ENCODE results near the gene CCP110. TPM values are rescaled to one million over a fixed set of nuclear protein-coding genes. Genes with fewer than 3 reads are reported as not detected.

CCP110 gene
- total RNA-seq, 1 experiment from 2014 or later: 5.4 TPM

- H4K20me1 ChIP-seq (ENCODE audit: low read length): no peaks in the 10 kb centered on the region
- no peak for DNase-seq
- no peak overlapping the region for H3K9ac ChIP-seq (ENCODE audit: low read length)
- H3F3A ChIP-seq (ENCODE audit: low read length, unreplicated experiment): no peaks in the 10 kb centered on the region
- BruUV-seq (replicated peaks): no TSS peak
- no peak overlapping the region for H3K4me2 ChIP-seq (ENCODE audit: low read length)
- no peak overlapping the region for H3K27ac ChIP-seq (ENCODE audit: low read length)
- H3K4me3 ChIP-seq (ENCODE audit: low read length): no peak overlapping the region
- ATAC-seq: peak; percentile 51
- no peaks in the 10 kb centered on the region for H3K36me3 ChIP-seq (ENCODE audit: low read depth, low read length)
- no peaks in the 10 kb centered on the region for H3K79me2 ChIP-seq (ENCODE audit: low read length)
- intact Hi-C loops (cut with micrococcal nuclease): no loop called here
- no peak overlapping the region for H2AFZ ChIP-seq (ENCODE audit: low read length)
- H3K27me3 ChIP-seq (ENCODE audit: low read length): no peaks in the 10 kb centered on the region
- no peaks in the 10 kb centered on the region for H3K9me3 ChIP-seq (ENCODE audit: low read length)
- H3K9me2 ChIP-seq (replicated peaks; ENCODE audit: low read length): no peaks in the 10 kb centered on the region
- no peaks in the 10 kb centered on the region for H3K4me1 ChIP-seq (ENCODE audit: insufficient read depth, low read length)
- POLR2A ChIA-PET (ENCODE audit: unreplicated experiment): no interaction called here
- no peak for TF ChIP-seq CTCF (conservative IDR thresholded peaks at IDR 0.05; ENCODE audit: low read depth, low read length)
- no peak for TF ChIP-seq EZH2 (IDR thresholded peaks at IDR 0.05; ENCODE audit: low read length, unreplicated experiment)
- no peak for TF ChIP-seq EZH2phosphoT487 (IDR thresholded peaks at IDR 0.05; ENCODE audit: borderline replicate concordance, low read length)
- CTCF ChIA-PET: no interaction called here
Measured at GRCh38 chr16:19582050-19582831, 58.5 kb downstream of the CCP110 start.

- H3K79me2 ChIP-seq (ENCODE audit: low read length): no peaks in the 10 kb centered on the region
- no peaks in the 10 kb centered on the region for H4K20me1 ChIP-seq (ENCODE audit: low read length)
- DNase-seq: peak; percentile 58
- H3K9ac ChIP-seq (ENCODE audit: low read length): no peak overlapping the region
- no peaks in the 10 kb centered on the region for H3F3A ChIP-seq (ENCODE audit: low read length, unreplicated experiment)
- H3K4me3 ChIP-seq (ENCODE audit: low read length): no peak overlapping the region
- no peaks in the 10 kb centered on the region for H3K27me3 ChIP-seq (ENCODE audit: low read length)
- H3K4me1 ChIP-seq (ENCODE audit: insufficient read depth, low read length): no peaks in the 10 kb centered on the region
- no peak overlapping the region for H3K4me2 ChIP-seq (ENCODE audit: low read length)
- H3K9me2 ChIP-seq (replicated peaks; ENCODE audit: low read length): no peaks in the 10 kb centered on the region
- no peak overlapping the region for H2AFZ ChIP-seq (ENCODE audit: low read length)
- no peak overlapping the region for H3K27ac ChIP-seq (ENCODE audit: low read length)
- no peak for TF ChIP-seq EZH2 (IDR thresholded peaks at IDR 0.05; ENCODE audit: low read length, unreplicated experiment)
- peak; percentile 86 for TF ChIP-seq CTCF (conservative IDR thresholded peaks at IDR 0.05; ENCODE audit: low read depth, low read length)
- POLR2A ChIA-PET (ENCODE audit: unreplicated experiment): no interaction called here
- no peaks in the 10 kb centered on the region for H3K36me3 ChIP-seq (ENCODE audit: low read depth, low read length)
- intact Hi-C loops (cut with micrococcal nuclease): no loop called here
- H3K9me3 ChIP-seq (ENCODE audit: low read length): no peaks in the 10 kb centered on the region
- ATAC-seq: peak; percentile 77
- CTCF ChIA-PET: interaction anchor here (0.6 to 1.3 kb wide), 7 partner anchors 12 to 802 kb away, joined by 3 to 22 read pairs (median 4); no protein-coding TSS in a partner anchor
- no TSS peak for BruUV-seq (replicated peaks)
Measured at GRCh38 chr16:19583665-19584300, 60.0 kb downstream of the CCP110 start.

GRCh38 chr16:19588661-19589060 lies 64.9 kb downstream of the CCP110 start:
- intact Hi-C loops (cut with micrococcal nuclease): no loop called here
- no peaks in the 10 kb centered on the region for H4K20me1 ChIP-seq (ENCODE audit: low read length)
- ChIA-PET POLR2A (ENCODE audit: unreplicated experiment) (no interaction called here), CTCF (interaction anchor here (0.6 kb wide), 1 partner anchor 299 kb away, joined by 3 read pairs; no protein-coding TSS in a partner anchor)
- no peak overlapping the region for H2AFZ ChIP-seq (ENCODE audit: low read length)
- no peaks in the 10 kb centered on the region for H3F3A ChIP-seq (ENCODE audit: low read length, unreplicated experiment)
- H3K36me3 ChIP-seq (ENCODE audit: low read depth, low read length): no peaks in the 10 kb centered on the region
- DNase-seq (no peak), ATAC-seq (no peak)
- H3K79me2 ChIP-seq (ENCODE audit: low read length): no peaks in the 10 kb centered on the region
- no peaks in the 10 kb centered on the region for H3K9me3 ChIP-seq (ENCODE audit: low read length)
- no peak overlapping the region for H3K9ac ChIP-seq (ENCODE audit: low read length)
- H3K9me2 ChIP-seq (replicated peaks; ENCODE audit: low read length): no peaks in the 10 kb centered on the region
- TF ChIP-seq EZH2 (IDR thresholded peaks at IDR 0.05; ENCODE audit: low read length, unreplicated experiment): no peak
- no peak for TF ChIP-seq CTCF (conservative IDR thresholded peaks at IDR 0.05; ENCODE audit: low read depth, low read length)
- TF ChIP-seq EZH2phosphoT487 (IDR thresholded peaks at IDR 0.05; ENCODE audit: borderline replicate concordance, low read length): no peak
- no peaks in the 10 kb centered on the region for H3K27me3 ChIP-seq (ENCODE audit: low read length)
- no peak overlapping the region for H3K4me3 ChIP-seq (ENCODE audit: low read length)
- no peak overlapping the region for H3K4me2 ChIP-seq (ENCODE audit: low read length)
- H3K27ac ChIP-seq (ENCODE audit: low read length): no peak overlapping the region
- BruUV-seq (replicated peaks): no TSS peak
- no peaks in the 10 kb centered on the region for H3K4me1 ChIP-seq (ENCODE audit: insufficient read depth, low read length)
